Measurements from ENCODE around the gene NODAL. TPM values are rescaled to one million over a fixed set of nuclear protein-coding genes. Genes with fewer than 3 reads are reported as not detected.

The NODAL gene
- polyA plus RNA-seq, 1 experiment = not detected

DNA sequence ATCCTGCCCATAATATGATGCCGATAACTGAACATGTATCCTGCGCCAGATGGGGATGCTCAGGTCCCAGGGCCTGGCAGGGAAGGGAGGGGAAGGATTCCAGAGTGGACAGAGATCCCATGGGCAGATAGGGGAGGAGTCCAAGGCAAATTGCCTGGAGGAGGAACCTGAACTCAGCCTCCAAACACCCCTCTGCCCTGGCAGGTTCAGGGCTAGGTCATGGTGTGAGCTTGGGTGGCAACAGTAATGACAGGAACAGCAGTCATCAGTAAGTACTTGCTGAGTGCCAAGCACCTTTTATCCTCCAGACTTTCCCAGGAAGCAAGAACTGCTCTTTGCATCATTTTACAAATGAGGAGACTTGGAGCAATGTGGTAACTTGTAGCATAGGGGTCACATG is 33.3 kb upstream of the NODAL start:
- CTCF ChIA-PET = no interaction called here
- POLR2A ChIA-PET = no interaction called here
- no peak for DNase-seq (ENCODE audit: low read depth)
- H3K27me3 ChIP-seq (ENCODE audit: control insufficient read depth, insufficient read depth, low read length) = peaks cover 33% of the 10 kb centered on the region
- H3K36me3 ChIP-seq (ENCODE audit: control insufficient read depth, insufficient read depth, low read length) = no peaks in the 10 kb centered on the region
- no peak overlapping the region for H3K4me3 ChIP-seq (ENCODE audit: low read depth, low read length)
- TF ChIP-seq, protein P1, sequence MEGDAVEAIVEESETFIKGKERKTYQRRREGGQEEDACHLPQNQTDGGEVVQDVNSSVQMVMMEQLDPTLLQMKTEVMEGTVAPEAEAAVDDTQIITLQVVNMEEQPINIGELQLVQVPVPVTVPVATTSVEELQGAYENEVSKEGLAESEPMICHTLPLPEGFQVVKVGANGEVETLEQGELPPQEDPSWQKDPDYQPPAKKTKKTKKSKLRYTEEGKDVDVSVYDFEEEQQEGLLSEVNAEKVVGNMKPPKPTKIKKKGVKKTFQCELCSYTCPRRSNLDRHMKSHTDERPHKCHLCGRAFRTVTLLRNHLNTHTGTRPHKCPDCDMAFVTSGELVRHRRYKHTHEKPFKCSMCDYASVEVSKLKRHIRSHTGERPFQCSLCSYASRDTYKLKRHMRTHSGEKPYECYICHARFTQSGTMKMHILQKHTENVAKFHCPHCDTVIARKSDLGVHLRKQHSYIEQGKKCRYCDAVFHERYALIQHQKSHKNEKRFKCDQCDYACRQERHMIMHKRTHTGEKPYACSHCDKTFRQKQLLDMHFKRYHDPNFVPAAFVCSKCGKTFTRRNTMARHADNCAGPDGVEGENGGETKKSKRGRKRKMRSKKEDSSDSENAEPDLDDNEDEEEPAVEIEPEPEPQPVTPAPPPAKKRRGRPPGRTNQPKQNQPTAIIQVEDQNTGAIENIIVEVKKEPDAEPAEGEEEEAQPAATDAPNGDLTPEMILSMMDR (IDR thresholded peaks at IDR 0.05; ENCODE audit: insufficient read depth, low read depth, low read length) = no peak

DNA sequence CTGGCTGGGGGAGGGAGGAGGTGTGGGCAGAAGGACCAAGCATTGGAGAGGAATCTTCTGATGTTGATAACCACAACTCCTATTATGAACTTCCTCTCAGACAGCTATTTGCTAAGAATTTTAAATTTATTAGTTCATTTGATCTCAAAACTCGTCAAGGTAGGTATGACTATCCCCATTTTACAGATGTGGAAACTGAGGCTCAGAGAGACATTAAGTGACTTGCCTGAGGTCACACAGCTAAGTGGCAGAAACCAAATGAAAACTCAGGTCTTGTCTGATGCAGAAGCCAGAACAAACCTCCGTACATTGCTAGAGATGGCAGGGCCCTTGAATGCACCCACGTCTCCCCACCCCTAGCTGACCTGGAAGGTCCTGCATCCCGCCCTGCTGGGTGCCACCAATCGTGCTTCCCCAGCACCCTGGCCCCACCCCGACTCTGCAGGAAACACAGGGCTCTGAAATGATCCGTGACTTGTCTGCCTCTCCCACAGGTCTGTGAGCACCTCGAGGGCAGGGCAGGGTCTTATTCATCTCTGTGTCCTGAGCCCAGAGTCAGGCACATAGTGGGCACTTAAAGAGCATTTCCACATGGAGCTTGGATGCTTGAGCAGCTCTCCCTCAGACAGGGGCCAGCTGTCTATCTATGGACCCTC is 31.4 kb upstream of the NODAL start:
- Histone ChIP-seq H3K4me3 (ENCODE audit: low read depth, low read length) (no peak overlapping the region), H3K27me3 (ENCODE audit: control insufficient read depth, insufficient read depth, low read length) (peaks cover 34% of the 10 kb centered on the region), H3K36me3 (ENCODE audit: control insufficient read depth, insufficient read depth, low read length) (no peaks in the 10 kb centered on the region)
- DNase-seq (ENCODE audit: low read depth) = no peak
- TF ChIP-seq, protein P1 (IDR thresholded peaks at IDR 0.05; ENCODE audit: insufficient read depth, low read depth, low read length) = no peak
- POLR2A ChIA-PET = no interaction called here
- CTCF ChIA-PET = interaction anchor here (3.5 kb wide), 1 partner anchor 12 kb away, joined by 18 read pairs; no protein-coding TSS in a partner anchor

DNA sequence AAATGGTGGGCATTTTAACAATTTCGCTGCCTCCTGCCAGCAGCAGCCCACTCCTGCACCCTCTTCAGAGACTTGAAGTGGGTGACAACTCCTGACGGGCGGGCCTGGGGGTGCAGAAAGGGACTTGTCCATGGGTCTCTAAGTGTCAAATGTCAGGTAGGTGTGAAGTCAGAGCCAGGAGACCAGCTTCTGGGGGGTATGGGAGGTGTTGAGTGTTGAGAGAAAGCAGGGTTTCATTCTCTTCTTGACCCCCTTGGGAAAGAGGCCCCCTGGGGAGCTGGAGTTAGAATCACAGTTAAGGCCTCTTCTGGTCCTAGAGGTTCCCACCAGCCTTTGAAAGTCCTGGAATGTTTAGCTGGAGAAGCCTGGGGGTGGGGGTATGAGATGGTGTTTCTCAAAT is 25.5 kb upstream of the NODAL start:
- no peaks in the 10 kb centered on the region for H3K36me3 ChIP-seq (ENCODE audit: control insufficient read depth, insufficient read depth, low read length)
- peaks cover 18% of the 10 kb centered on the region for H3K27me3 ChIP-seq (ENCODE audit: control insufficient read depth, insufficient read depth, low read length)
- H3K4me3 ChIP-seq (ENCODE audit: low read depth, low read length) = no peak overlapping the region
- no peak for DNase-seq (ENCODE audit: low read depth)
- TF ChIP-seq, protein P1 (IDR thresholded peaks at IDR 0.05; ENCODE audit: insufficient read depth, low read depth, low read length) = no peak
- POLR2A ChIA-PET = no interaction called here
- CTCF ChIA-PET = interaction anchor here (1.2 kb wide), 1 partner anchor 74 kb away, joined by 4 read pairs; no protein-coding TSS in a partner anchor

DNA sequence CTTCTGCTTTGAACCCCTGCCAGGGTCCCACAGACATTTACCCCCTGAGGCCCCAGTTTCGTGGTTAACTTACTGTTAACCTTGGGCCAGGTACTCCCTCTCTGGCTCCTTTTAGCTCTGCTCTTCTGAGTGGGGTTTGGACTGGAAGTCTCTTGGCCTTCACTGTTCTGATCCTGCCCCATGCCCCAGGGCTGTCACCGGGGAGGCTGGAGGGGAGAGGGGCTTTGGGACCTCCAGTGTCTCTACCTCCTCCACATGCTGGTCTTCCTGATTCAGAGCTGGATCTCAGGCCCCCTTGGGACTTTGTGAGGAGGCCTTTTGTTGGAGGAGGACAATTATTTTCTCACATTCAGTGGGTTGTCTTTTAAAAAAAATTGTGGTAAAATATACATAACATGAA is 24.4 kb upstream of the NODAL start:
- no peak for DNase-seq (ENCODE audit: low read depth)
- TF ChIP-seq, protein P1 (IDR thresholded peaks at IDR 0.05; ENCODE audit: insufficient read depth, low read depth, low read length) = no peak
- POLR2A ChIA-PET = no interaction called here
- peaks cover 14% of the 10 kb centered on the region for H3K27me3 ChIP-seq (ENCODE audit: control insufficient read depth, insufficient read depth, low read length)
- H3K4me3 ChIP-seq (ENCODE audit: low read depth, low read length) = no peak overlapping the region
- CTCF ChIA-PET = no interaction called here
- H3K36me3 ChIP-seq (ENCODE audit: control insufficient read depth, insufficient read depth, low read length) = no peaks in the 10 kb centered on the region

DNA sequence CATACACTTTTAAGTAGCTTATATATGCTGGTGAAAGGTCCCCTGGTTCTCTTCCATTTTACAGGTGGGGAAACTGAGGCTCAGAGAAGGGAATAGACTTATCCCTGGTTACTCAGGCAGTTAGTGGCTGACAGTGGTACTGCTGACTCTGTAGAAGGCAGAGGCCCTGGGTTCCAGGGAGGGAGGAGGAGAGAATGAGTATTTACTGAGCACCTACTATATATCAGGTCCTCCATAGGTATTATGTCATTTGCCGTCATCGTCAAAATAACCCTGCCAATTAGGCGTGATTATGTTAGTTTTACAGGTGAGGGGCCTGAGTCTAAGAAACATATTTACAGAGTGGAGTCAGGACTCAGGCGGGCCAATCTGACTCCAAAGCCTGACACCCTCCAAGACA is 23.8 kb upstream of the NODAL start:
- ChIA-PET POLR2A (no interaction called here), CTCF (interaction anchor here (7.4 kb wide), 1 partner anchor 75 kb away, joined by 123 read pairs; no protein-coding TSS in a partner anchor)
- no peaks in the 10 kb centered on the region for H3K36me3 ChIP-seq (ENCODE audit: control insufficient read depth, insufficient read depth, low read length)
- TF ChIP-seq, protein P1 (IDR thresholded peaks at IDR 0.05; ENCODE audit: insufficient read depth, low read depth, low read length) = no peak
- DNase-seq (ENCODE audit: low read depth) = no peak
- no peak overlapping the region for H3K4me3 ChIP-seq (ENCODE audit: low read depth, low read length)
- H3K27me3 ChIP-seq (ENCODE audit: control insufficient read depth, insufficient read depth, low read length) = peaks cover 14% of the 10 kb centered on the region

All from BJ (cell line).